ENCODE results near the gene PPP2R5E. TPM values are rescaled to one million over a fixed set of nuclear protein-coding genes. Genes with fewer than 3 reads are reported as not detected.

The PPP2R5E gene
- total and polyA plus RNA-seq, 11 donors = 6.2 to 44.2 (median 31.3) TPM

GRCh38 chr14:63542231-63542999, 762 bp downstream of the PPP2R5E start:
- Histone ChIP-seq H3K36me3 (peaks cover 0 to 27% (median 22%) of the 10 kb centered on the region in 9 donors), H3K4me1 (peaks cover 0 to 26% (median 21%) of the 10 kb centered on the region in 12 donors), H3K27ac (peak overlapping the region; percentile 54 to 96 (median 92)), H3K27me3 (no peaks in the 10 kb centered on the region), H3K9me3 (no peaks in the 10 kb centered on the region), H3K4me3 (peak overlapping the region; percentile 83 to 100 (median 94))
- ATAC-seq (peak in 2 of 4 donors; percentile 31 to 49), DNase-seq (peak in 3 of 5 donors; percentile 10 to 68 (median 41))
- WGBS, 4 donors = 0 to 1% (median 0%) methylated on average over 18 to 46 of the region's 46 CpGs
- intact Hi-C loops (cut with DNase I) = loop anchor here (2.0 to 10.0 kb wide), 12 partner anchors 50 to 368 kb away; partner anchors contain the start of gene WDR89 (in 5 of the 10)
- TF ChIP-seq POLR2A (IDR thresholded peaks at IDR 0.05) = no peak
- no peak for TF ChIP-seq CTCF (IDR thresholded peaks at IDR 0.05)

DNA sequence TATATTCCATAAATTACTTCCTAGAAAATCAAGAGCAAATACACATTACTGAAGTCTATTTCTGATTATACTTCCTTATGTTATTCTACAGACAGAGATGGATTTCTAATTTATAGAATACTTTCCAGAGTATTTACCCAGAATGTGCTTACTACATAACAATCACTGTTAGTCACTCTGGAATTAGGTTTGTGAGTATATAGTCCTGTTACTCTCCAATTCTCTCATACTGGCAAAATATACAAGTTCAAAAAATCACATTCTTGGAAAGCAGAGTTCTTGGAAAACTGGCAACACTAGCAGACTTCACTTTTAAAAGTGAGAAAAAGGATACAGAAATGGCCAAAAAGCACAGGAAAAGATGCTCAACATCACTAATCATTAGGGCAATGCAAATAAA, 7.3 kb downstream of the PPP2R5E start:
- no peak for TF ChIP-seq CTCF (IDR thresholded peaks at IDR 0.05)
- H3K27me3 ChIP-seq = no peaks in the 10 kb centered on the region
- no peak overlapping the region for H3K27ac ChIP-seq
- H3K4me3 ChIP-seq = no peak overlapping the region
- intact Hi-C loops (cut with DNase I) = no loop called here
- H3K36me3 ChIP-seq = peaks cover 0 to 66% (median 51%) of the 10 kb centered on the region in 9 donors
- no peaks in the 10 kb centered on the region for H3K9me3 ChIP-seq
- peaks cover 0 to 7% (median 1%) of the 10 kb centered on the region in 12 donors for H3K4me1 ChIP-seq
- DNase-seq = no peak
- ATAC-seq = no peak

DNA sequence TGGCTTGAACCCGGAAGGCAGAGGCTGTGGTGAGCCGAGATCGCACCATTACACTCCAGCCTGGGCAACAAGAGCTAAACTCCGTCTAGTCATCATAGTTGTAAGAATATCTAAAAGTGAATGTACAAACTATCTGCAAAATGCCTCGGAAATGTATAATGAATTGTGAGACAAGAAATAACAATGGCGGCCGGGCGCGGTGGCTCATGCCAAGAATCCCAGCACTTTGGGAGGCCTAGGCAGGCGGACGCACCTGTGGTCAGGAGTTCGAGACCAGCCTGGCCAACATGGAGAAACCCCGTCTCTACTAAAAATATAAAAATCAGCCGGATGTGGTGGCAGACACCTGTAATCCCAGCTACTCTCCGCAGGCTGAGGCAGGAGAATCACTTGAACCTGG, 9.7 kb downstream of the PPP2R5E start:
- H3K4me1 ChIP-seq = peaks cover 0 to 5% (median 0%) of the 10 kb centered on the region in 12 donors
- no peak for DNase-seq
- intact Hi-C loops (cut with DNase I) = no loop called here

More for the DNA sequence above, 9.7 kb downstream of the PPP2R5E start:
- Histone ChIP-seq H3K4me3 (no peak overlapping the region), H3K27ac (no peak overlapping the region), H3K36me3 (peaks cover 0 to 56% (median 40%) of the 10 kb centered on the region in 9 donors), H3K9me3 (no peaks in the 10 kb centered on the region), H3K27me3 (no peaks in the 10 kb centered on the region)
- WGBS, 4 donors = 95 to 98% (median 96%) methylated on average over 15 of the region's 15 CpGs
- ATAC-seq = no peak
- no peak for TF ChIP-seq CTCF (IDR thresholded peaks at IDR 0.05)
- TF ChIP-seq POLR2A (IDR thresholded peaks at IDR 0.05) = no peak
